Peyer's patch (tissue), 4 donors: ENCODE measurements around the gene GDPD5. TPM values are rescaled to one million over a fixed set of nuclear protein-coding genes. Genes with fewer than 3 reads are reported as not detected.

ENCODE experiments used
- DNase-seq, 3 donors: peaks; one replicate each; pipeline ENCODE4 v3.0.0-alpha.2; 2017 to 2019
- H3K27ac ChIP-seq, 4 donors: fragments of 200-600 bp; sonication (generic); one replicate each; pipeline ENCODE4 v1.5.1; 2016 to 2019
- H3K27me3 ChIP-seq, 2 donors: fragments of 200-600 bp; sonication (generic); one replicate each; pipeline ENCODE4 v1.5.1; 2019
- H3K36me3 ChIP-seq, 3 donors: fragments of 200-600 bp; sonication (generic); one replicate each; pipeline ENCODE4 v1.5.1; 2016 to 2019
- H3K4me1 ChIP-seq, 4 donors: fragments of 200-600 bp; sonication (generic); one replicate each; pipeline ENCODE4 v1.5.1; 2016 to 2019
- H3K4me3 ChIP-seq, 4 donors: fragments of 200-600 bp; sonication (generic); 1 replicate in 3 of 4; 2 replicates in 1 of 4; pipeline ENCODE4 v1.5.1; 2016 to 2019; ENCODE audit warnings: mild to moderate bottlenecking in 1 of 4
- H3K9me3 ChIP-seq, 4 donors: fragments of 200-600 bp; sonication (generic); one replicate each; pipeline ENCODE4 v1.5.1; 2016 to 2019; ENCODE audit warnings: mild to moderate bottlenecking in 1 of 4
- CTCF ChIP-seq, 6 experiments: fragments of 450-650 bp in 4 of 6; fragments of 200-600 bp in 2 of 6; sonication (generic) in 1 of 6; IDR thresholded peaks; one replicate each; pipeline ENCODE4 v1.5.1; 2017 to 2019; ENCODE audit warnings: antibody characterized with exemption in 6 of 6, mild to moderate bottlenecking in 3 of 6, moderate library complexity in 1 of 6
- POLR2A ChIP-seq, 2 donors: fragments of 450-650 bp; IDR thresholded peaks; one replicate each; pipeline ENCODE4 v1.5.1; 2017; ENCODE audit warnings: antibody characterized with exemption in 2 of 2, mild to moderate bottlenecking in 2 of 2, moderate library complexity in 2 of 2
- total RNA-seq, 4 donors: library from RNA; depleted of rRNA; stranded (reverse); fragments of >200 nt; gene quantifications; one replicate each; pipeline ENCODE4 v1.1.0, GENCODE V29; 2016

Gene GDPD5
- total RNA-seq, 4 donors from 2014 or later = 2.5 to 48.9 (median 22.2) TPM

- no peaks in the 10 kb centered on the region for H3K27me3 ChIP-seq
- H3K9me3 ChIP-seq = no peaks in the 10 kb centered on the region
- peaks cover 0 to 6% (median 3%) of the 10 kb centered on the region in 4 donors for H3K4me1 ChIP-seq
- TF ChIP-seq CTCF (IDR thresholded peaks at IDR 0.05) (no peak), POLR2A (IDR thresholded peaks at IDR 0.05) (no peak)
- H3K27ac ChIP-seq = no peak overlapping the region
- no peaks in the 10 kb centered on the region for H3K36me3 ChIP-seq
- no peak overlapping the region for H3K4me3 ChIP-seq
- no peak for DNase-seq
Measured at GRCh38 chr11:75479597-75480145, 46.1 kb downstream of the GDPD5 start.

- no peak for DNase-seq
- H3K27ac ChIP-seq = no peak overlapping the region
- H3K4me3 ChIP-seq = no peak overlapping the region
- H3K4me1 ChIP-seq = peaks cover 0 to 6% (median 3%) of the 10 kb centered on the region in 4 donors
- H3K9me3 ChIP-seq = no peaks in the 10 kb centered on the region
- H3K27me3 ChIP-seq = no peaks in the 10 kb centered on the region
- TF ChIP-seq POLR2A (IDR thresholded peaks at IDR 0.05) (no peak), CTCF (IDR thresholded peaks at IDR 0.05) (no peak)
- no peaks in the 10 kb centered on the region for H3K36me3 ChIP-seq
Measured at GRCh38 chr11:75478783-75479596, 46.8 kb downstream of the GDPD5 start.

- Histone ChIP-seq H3K9me3 (no peaks in the 10 kb centered on the region), H3K4me1 (peaks cover 0 to 6% (median 3%) of the 10 kb centered on the region in 4 donors), H3K4me3 (no peak overlapping the region), H3K27ac (no peak overlapping the region), H3K27me3 (no peaks in the 10 kb centered on the region), H3K36me3 (no peaks in the 10 kb centered on the region)
- TF ChIP-seq CTCF (IDR thresholded peaks at IDR 0.05) (no peak), POLR2A (IDR thresholded peaks at IDR 0.05) (no peak)
- DNase-seq = no peak
Measured at GRCh38 chr11:75477614-75477935, 48.2 kb downstream of the GDPD5 start.

GRCh38 chr11:75476739-75477613 is 48.8 kb downstream of the GDPD5 start:
- peak in 1 of 3 donors; percentile 35 for DNase-seq

More at GRCh38 chr11:75476739-75477613, 48.8 kb downstream of the GDPD5 start:
- Histone ChIP-seq H3K27me3 (no peaks in the 10 kb centered on the region), H3K4me1 (peaks cover 0 to 6% (median 3%) of the 10 kb centered on the region in 4 donors), H3K27ac (peak overlapping the region in 2 of 4 donors; percentile 30 to 63), H3K36me3 (no peaks in the 10 kb centered on the region), H3K4me3 (no peak overlapping the region), H3K9me3 (no peaks in the 10 kb centered on the region)
- TF ChIP-seq POLR2A (IDR thresholded peaks at IDR 0.05) = no peak
- TF ChIP-seq CTCF (IDR thresholded peaks at IDR 0.05) = no peak
